Activated B cell treated with CpG ODN at 0.5 μM for 24 hours (primary cell): ENCODE data around the gene SMU1. TPM values are rescaled to one million over a fixed set of nuclear protein-coding genes. Genes with fewer than 3 reads are reported as not detected.
A peak's percentile ranks its signal among the peaks of the same experiment; 100 is the strongest.
"Not testable (repeated sequence)": the region's sequence is repeated elsewhere in the genome, so short reads cannot be mapped to it uniquely, and the experiment has no call there.

ENCODE experiments used
- ATAC-seq: fragments of 200-7000 bp; cut with Tn5 transposase; one replicate; pipeline ENCODE4 v1.10.0; 2021; ENCODE audit warnings: low read depth, mild to moderate bottlenecking, moderate library complexity
- CTCF ChIA-PET: fragments of 350-600 bp; sonication (Branson Sonifier 250); formaldehyde crosslinking; loops from one replicate; lab custom pipeline; 2021; ENCODE audit warnings: antibody characterized with exemption; lab: Charles Lee
- POLR2A ChIA-PET: fragments of 350-600 bp; sonication (Branson Sonifier 250); formaldehyde crosslinking; loops from one replicate; lab custom pipeline; 2021; ENCODE audit warnings: antibody characterized with exemption; lab: Charles Lee
- DNase-seq: peaks from one replicate; pipeline ENCODE4 v3.0.0; 2022
- H3K27ac Mint-ChIP-seq: one replicate; pipeline ENCODE4 v1.8.0; 2020; ENCODE audit warnings: mixed read lengths
- H3K27me3 Mint-ChIP-seq: one replicate; pipeline ENCODE4 v1.8.0; 2021; ENCODE audit warnings: mixed read lengths
- H3K36me3 Mint-ChIP-seq: one replicate; pipeline ENCODE4 v1.8.0; 2021; ENCODE audit warnings: low read depth, mixed read lengths
- H3K4me1 Mint-ChIP-seq: one replicate; pipeline ENCODE4 v1.8.0; 2021; ENCODE audit warnings: mixed read lengths
- H3K4me3 Mint-ChIP-seq: one replicate; pipeline ENCODE4 v1.8.0; 2020; ENCODE audit warnings: mild to moderate bottlenecking, mixed read lengths
- H3K9me3 Mint-ChIP-seq: one replicate; pipeline ENCODE4 v1.8.0; 2020; ENCODE audit warnings: mixed read lengths
- CTCF ChIP-seq: fragments of 200-600 bp; IDR thresholded peaks from one replicate; pipeline ENCODE4 v1.8.0; 2022; ENCODE audit warnings: antibody characterized with exemption, mild to moderate bottlenecking
- intact Hi-C: fragments of 100-400 bp; cut with micrococcal nuclease; formaldehyde crosslinking; loops from one replicate; pipeline ENCODE4 v1.15.1; 2024
- total RNA-seq: library from RNA; stranded (reverse); gene quantifications from 2 replicates; pipeline ENCODE4 v1.2.3, GENCODE V29; 2022

SMU1 gene
- total RNA-seq, 1 donor from 2014 or later, result 28.1 TPM

DNA sequence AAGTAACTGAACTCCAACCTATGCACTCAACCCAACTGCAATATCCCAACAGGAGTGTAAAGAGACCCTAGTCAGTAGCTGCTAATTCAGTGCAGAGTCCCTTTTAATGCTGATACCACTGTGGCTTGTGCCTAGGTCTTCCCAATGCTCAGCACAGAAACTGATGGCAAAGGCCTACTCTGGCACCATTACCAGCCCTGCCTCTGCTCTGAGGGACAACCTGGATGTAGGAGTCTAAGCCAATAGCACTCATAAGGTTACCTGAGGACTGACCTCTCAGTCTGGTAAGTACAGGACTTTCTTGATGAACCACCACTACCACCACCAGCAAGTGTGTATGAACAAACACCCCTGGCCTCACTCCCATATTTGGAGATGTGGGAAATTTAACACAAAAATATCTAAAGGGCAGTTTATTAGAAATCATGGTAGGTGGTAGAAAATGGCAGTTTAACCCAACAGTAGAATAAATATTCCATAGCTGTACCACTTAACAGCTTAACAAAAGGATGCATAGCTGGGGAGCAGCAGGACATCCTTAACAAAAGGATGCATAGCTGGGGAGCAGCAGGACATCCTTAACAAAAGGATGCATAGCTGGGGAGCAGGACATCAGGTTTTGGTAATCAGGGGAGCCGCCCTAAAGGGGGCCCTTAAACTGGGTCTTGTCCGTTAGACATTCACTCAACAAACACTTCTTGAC, 62.4 kb downstream of the SMU1 start:
- intact Hi-C loops, result no loop called here
- Mint-ChIP-seq H3K36me3 (peaks cover 4% of the 10 kb centered on the region), H3K9me3 (no peaks in the 10 kb centered on the region), H3K4me1 (no peaks in the 10 kb centered on the region), H3K4me3 (no peak overlapping the region), H3K27ac (no peak overlapping the region), H3K27me3 (no peaks in the 10 kb centered on the region)
- CTCF ChIA-PET, result no interaction called here
- POLR2A ChIA-PET, result interaction anchor here (1.0 kb wide), 1 partner anchor 11 kb away, joined by 3 read pairs; the partner anchor contains the start of gene DNAJA1
- ATAC-seq, result no peak
- DNase-seq, result no peak
- no peak for TF ChIP-seq CTCF

DNA sequence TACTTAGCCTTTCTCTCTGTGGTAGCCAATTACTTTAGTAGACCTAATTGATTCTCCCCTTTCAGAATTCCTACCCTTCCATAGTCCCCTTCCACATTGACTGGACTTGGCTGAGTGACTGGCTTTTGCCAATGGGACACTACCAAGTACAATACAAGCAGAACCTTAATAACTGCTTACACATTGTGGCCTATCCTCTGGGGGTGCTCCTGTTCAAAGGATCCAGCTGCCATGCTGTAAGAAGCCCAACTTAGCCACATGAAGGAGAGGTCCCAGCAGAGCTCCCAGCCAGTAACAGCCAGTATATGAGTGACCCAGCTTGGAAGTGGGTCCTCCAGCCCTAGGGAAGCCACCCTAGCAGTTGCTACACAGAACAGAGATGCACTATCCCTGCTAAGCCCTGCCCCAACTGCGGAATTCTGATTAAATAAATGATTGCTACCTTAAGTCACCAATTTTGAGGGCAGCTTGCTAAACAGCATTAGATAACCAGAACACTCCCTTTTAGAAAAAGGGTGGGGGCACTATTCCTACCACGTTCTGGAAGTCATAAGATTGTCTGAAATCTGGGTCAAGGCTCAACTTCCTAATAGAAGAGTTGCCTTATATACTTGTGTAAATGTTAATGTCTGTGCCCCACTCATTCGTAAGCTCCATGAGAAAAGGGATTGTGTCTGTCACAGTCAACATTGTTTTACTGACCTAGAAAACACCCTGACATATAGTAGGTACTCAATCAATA, 64.0 kb downstream of the SMU1 start:
- no peak for ATAC-seq
- TF ChIP-seq CTCF, result no peak
- no peaks in the 10 kb centered on the region for H3K36me3 Mint-ChIP-seq
- intact Hi-C loops, result no loop called here
- POLR2A ChIA-PET, result interaction anchor here (0.5 to 1.1 kb wide), 2 partner anchors 12 to 140 kb away, joined by 3 to 4 read pairs; partner anchors contain the start of gene DNAJA1
- CTCF ChIA-PET, result no interaction called here
- H3K4me3 Mint-ChIP-seq, result no peak overlapping the region
- no peaks in the 10 kb centered on the region for H3K4me1 Mint-ChIP-seq
- DNase-seq, result no peak
- H3K27me3 Mint-ChIP-seq, result no peaks in the 10 kb centered on the region
- no peak overlapping the region for H3K27ac Mint-ChIP-seq
- H3K9me3 Mint-ChIP-seq, result no peaks in the 10 kb centered on the region

- H3K27ac Mint-ChIP-seq, result no peak overlapping the region
- POLR2A ChIA-PET, result interaction anchor here (0.5 kb wide), 1 partner anchor 140 kb away, joined by 4 read pairs; no protein-coding TSS in a partner anchor
These were observed 64.6 kb downstream of the SMU1 start for GRCh38 chr9:33011831-33012230.

DNA sequence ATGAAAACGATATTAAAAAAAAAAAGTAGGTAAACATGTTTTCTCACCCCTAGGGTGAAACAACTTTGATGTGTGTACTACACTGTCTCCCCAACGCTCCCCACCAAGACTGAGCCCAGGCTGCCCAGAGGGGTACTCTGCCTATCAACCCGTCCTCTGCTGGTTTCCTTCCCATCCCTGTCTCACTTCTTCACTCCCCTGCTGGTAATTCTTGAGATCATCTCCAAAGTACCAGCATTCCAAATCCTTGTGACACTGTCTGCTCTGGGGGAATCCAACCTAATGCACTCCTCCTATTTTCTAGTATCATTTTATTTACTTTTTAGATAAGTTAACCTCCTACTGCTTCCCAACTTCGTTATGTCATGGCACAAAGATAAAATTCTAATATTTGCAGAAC, 68.7 kb downstream of the SMU1 start:
- no peaks in the 10 kb centered on the region for H3K4me1 Mint-ChIP-seq
- ChIA-PET CTCF (no interaction called here), POLR2A (no interaction called here)
- TF ChIP-seq CTCF, result no peak
- H3K36me3 Mint-ChIP-seq, result no peaks in the 10 kb centered on the region
- no peaks in the 10 kb centered on the region for H3K27me3 Mint-ChIP-seq
- DNase-seq (no peak), ATAC-seq (no peak)
- intact Hi-C loops, result no loop called here
- H3K27ac Mint-ChIP-seq, result no peak overlapping the region
- H3K9me3 Mint-ChIP-seq, result no peaks in the 10 kb centered on the region
- H3K4me3 Mint-ChIP-seq, result no peak overlapping the region

More at GRCh38 chr9:33011831-33012230, 64.6 kb downstream of the SMU1 start:
- ATAC-seq (no peak), DNase-seq (no peak)
- TF ChIP-seq CTCF, result no peak
- H3K9me3 Mint-ChIP-seq, result no peaks in the 10 kb centered on the region
- intact Hi-C loops, result no loop called here
- no peaks in the 10 kb centered on the region for H3K36me3 Mint-ChIP-seq
- CTCF ChIA-PET, result no interaction called here
- no peak overlapping the region for H3K4me3 Mint-ChIP-seq
- no peaks in the 10 kb centered on the region for H3K4me1 Mint-ChIP-seq
- no peaks in the 10 kb centered on the region for H3K27me3 Mint-ChIP-seq

GRCh38 chr9:33005335-33005734, 71.1 kb downstream of the SMU1 start:
- CTCF ChIA-PET, H3K9me3 Mint-ChIP-seq, H3K4me3 Mint-ChIP-seq, H3K27me3 Mint-ChIP-seq, H3K27ac Mint-ChIP-seq, intact Hi-C loops, DNase-seq, H3K36me3 Mint-ChIP-seq, ATAC-seq, POLR2A ChIA-PET: not testable (repeated sequence)
- peaks cover 15% of the 10 kb centered on the region for H3K4me1 Mint-ChIP-seq

- Mint-ChIP-seq H3K36me3 (peaks cover 37% of the 10 kb centered on the region), H3K4me3 (peak overlapping the region; percentile 94), H3K4me1 (peaks cover 35% of the 10 kb centered on the region), H3K27ac (peak overlapping the region; percentile 92)
- CTCF ChIA-PET, H3K9me3 Mint-ChIP-seq, DNase-seq, ATAC-seq, H3K27me3 Mint-ChIP-seq: not testable (repeated sequence)
- POLR2A ChIA-PET, result interaction anchor here (0.5 to 6.9 kb wide), 3 partner anchors 25 to 43 kb away, joined by 4 to 37 read pairs (median 5); partner anchors contain the start of gene DNAJA1
- intact Hi-C loops, result loop anchor here (1.0 kb wide), 8 partner anchors 25 to 616 kb away; partner anchors contain the start of genes ACO1, BAG1, DNAJA1 and NDUFB6
These were observed 75.8 kb downstream of the SMU1 start for GRCh38 chr9:33000682-33001055.
